NCI-H69 (cell line): ENCODE results near the gene SCN4B.
"Not testable (repeated sequence)": the region's sequence is repeated elsewhere in the genome, so short reads cannot be mapped to it uniquely, and the experiment has no call there.

Experiments
- DNase-seq: peaks from one replicate; lab custom pipeline; 2025; lab: John Stamatoyannopoulos, UW

SCN4B gene, protein sequence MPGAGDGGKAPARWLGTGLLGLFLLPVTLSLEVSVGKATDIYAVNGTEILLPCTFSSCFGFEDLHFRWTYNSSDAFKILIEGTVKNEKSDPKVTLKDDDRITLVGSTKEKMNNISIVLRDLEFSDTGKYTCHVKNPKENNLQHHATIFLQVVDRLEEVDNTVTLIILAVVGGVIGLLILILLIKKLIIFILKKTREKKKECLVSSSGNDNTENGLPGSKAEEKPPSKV

DNA sequence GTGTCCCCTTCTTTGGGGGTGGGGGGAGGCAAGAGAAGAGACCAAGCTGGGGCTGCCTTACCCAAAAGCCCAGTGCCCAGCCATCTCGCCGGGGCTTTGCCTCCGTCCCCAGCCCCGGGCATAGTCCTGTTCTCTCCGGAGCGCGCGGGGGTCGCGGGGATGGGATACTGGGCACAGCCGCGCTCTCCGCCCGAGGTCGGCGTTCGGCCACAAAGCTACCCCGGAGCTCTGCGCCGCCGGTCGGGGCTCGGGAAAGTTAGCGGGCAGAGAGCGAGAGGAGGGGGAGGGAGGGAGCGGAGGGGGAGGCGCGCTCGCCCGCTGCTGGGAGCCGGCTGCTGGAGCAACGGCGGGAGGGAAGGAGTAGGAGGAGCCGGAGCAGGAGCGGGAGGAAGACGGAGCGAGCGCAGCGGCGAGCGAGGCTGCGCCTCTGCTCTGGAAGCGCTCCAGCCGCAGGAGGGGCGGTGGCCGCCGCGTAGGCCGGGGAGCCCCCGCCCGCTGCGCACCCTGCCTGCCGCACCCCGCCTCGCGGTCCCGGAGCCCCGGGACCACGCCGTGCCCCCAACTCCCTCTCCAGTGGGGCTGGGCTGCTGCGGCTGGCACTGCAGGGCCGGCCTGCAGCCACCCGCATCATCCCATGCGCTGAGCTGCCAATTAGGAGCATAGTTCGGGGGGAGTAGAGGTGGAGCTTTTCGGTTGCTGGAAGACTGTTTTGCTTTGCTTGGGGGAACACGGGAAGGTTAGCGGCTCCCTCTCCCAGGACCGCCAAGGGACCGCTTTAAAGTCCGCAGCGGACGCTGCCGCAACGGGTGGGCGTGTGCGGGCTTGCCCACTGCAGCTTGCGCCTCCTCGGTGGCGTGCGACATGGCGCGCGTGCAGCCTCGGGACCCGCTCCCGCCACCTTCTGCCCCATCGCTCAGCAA lies at the start of gene SCN4B:
TSS of gene SCN4B (minus strand) at position 272 of the 920 bp plus-strand sequence. CDS start at position 122, 150 bp downstream.
- peak; percentile 92 for DNase-seq

DNA sequence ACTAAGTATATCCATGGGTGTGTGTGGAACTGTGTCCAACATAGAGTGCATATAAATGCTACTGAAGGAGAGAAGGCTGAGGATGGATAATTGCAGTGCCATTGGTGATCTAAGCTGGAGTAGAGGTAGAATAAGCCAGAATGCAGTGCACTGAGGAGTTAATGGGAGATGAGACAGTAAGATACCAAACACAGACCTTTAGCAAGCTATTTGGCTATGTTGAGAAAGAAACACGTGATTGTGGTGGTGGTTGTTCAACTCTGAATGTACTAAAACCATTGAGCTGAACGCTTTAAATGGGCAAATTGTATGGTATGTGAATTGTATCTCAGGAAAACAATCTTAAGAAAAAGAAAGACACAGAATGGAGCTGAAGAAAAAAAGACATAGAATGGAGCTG lies 49.3 kb upstream of the SCN4B start:
- no peak for DNase-seq

DNA sequence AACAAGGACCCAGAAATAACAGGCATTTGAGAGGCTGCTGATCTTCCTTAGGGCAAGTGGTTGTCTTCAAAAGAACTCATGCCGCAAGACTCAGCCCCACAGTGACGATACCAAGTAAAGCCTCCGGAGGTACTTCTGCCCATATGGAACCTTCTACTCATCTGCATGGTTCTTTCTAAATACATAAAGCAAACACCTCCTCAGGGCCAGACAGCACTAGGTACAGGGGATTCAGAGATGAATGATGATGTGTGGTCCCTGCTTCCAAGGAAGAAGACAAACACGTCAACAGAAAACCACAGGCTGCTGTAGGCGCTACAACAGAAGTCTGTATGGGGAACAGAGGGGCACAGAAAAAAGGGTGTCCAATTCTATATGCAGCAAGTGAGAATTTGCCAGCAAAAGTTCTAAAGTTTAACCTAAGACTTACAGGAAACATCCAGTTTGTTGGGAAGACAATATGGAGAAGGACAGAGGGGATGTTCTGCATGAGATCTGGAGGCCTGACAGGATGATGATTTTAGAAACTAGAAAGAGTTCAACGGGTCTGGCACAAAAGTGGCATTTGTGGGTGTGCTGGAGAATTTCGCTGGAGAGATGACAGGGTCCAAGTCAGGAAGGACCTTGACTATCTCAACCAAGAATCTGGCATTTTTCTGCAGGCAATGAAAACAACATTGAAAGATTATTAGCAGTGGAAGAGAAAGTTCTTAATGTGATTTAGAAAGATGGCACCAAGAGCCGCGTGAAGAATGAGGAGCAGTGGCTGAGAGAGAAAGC lies 48.5 kb upstream of the SCN4B start:
- no peak for DNase-seq

DNA sequence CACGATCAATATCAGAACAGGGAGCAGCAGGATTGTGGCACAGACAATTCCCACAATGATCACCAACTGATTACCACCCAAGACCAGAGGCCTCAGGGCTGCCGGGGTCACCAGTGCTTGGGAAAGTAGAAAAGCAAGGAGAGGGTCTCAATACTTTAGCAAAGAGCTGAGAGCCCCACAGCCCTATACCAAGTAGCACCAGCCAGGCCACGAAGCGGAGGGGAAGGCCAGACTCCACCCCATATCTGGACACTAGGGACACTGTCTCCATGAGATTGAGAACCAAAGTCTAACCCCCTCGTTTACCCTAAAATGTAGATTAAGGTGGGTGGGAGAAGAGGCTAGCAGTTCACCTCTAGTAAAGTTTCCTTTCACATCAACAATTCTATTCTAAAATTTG lies 47.9 kb upstream of the SCN4B start:
- no peak for DNase-seq

DNA sequence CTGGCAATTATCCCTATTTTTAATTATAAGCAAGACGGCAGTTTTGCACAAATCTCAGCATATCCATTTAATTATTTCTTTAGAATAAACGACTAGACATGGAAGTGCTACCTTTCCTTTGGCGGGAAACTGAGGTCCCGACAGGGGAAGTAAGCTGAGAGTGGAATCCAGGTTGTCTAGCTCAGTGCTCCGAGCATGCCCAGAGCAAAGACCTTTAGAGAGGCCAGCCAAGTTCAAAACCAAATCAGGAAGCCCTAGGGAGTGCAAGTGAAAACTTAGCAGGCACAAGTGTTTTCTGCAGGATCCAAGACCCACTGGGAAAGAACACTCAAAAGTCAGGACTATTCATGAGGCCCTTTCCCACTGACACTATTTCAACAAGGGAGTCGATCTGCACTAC lies 46.5 kb upstream of the SCN4B start:
- no peak for DNase-seq

DNA sequence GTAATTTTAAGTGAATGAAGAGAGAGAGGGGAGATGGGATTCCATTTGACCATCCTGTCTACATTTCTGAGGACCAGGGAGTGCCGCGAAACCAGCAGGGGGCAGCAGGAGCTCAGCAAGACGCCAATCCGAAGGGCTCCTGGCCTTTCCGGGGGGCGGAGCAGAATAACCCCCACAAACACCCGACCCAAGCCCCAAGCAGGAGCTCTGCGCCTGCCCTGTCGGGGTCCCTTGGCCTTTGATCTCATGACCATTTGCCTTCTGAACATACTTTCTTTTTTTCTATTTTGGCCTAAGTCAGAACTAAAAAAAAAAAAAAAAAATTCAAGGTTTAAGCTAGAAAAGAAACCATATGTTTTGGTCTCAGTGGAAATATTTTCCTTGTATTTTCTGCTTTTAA lies 45.7 kb upstream of the SCN4B start:
- DNase-seq, result peak; percentile 70

DNA sequence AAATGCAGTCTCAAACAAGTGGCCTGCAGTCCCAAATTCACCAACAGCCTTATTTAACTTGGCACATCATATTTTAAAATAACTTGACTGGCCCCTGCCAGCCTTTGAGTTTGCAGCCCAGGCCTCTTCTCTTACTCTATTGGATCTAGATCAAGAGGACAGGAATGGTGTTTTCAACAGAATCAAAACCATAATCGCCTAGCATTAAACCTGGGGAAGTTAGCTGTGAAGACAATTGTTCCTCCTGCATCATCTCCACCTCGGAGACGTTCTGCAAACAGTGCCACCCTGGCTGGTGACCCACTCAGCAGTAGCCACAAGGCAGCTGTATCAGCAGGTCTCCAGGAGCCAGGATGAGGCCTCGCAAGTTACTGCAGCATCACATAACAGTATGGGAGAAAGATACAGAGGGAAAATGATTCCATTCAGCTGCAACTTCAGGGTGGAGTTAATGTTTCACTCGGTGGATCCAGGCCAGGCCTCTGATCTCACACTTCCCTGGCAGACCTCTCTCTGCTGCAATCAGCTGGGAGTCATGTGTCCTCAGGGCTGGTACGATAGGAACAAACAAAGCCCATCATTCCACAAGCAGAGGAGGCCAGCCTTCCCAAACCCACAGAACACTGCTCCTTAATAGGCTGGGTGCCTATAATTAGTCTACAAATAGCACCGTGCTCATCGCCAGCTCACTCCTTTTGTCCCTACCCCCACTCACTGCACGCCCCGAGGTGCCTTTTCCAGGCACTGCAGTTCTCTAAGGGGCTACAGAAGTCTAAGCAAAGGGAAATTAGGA lies 42.4 kb upstream of the SCN4B start:
- DNase-seq, result peak; percentile 91

DNA sequence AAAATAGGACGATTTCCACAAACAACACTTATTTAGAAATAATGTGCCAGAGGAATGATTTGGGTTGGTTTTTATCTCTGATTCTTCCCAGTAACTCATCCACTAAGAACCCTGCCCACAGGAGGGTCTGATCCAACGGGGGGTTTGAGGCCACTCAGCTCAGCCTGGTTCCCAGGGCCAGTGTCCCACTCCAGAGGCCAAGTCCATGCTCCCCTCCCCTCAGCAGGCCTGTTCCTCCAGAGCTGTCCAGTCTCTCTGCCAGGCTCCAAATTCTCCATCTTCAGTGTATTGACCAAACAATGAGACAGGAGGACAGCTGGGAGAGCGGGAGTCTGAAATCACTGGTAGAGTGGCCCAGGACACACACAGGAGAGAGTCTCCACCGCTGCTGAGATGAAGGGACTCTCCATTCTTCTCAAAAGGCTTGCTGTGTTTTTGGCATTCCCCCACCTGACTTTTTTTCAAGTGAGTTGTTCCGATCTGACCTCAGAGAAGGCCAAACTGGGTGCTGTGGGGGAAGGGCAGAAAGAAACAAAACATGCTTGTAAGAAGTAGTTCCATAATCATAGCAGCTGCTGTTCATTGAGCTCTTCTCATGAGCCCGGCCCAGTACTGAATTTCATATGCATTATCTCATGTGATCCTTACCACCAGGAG lies 41.4 kb upstream of the SCN4B start:
- no peak for DNase-seq

DNA sequence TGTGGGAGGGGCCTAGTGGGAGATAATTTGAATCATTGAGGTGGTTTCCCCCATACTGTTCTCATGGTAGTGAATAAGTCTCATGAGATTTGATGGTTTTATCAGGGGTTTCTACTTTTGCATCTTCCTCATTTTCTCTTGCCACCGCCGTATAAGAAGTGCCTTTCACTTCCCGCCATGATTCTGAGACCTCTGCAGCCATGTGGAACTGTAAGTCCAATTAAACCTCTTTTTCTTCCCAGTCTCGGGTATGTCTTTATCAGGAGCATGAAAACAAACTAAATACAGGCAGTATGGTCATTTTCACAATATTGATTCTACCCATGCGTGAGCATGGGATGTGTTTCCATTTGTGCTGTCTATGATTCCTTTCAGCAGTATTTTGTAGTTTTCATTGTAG lies 40.2 kb upstream of the SCN4B start:
- not testable (repeated sequence) for DNase-seq

DNA sequence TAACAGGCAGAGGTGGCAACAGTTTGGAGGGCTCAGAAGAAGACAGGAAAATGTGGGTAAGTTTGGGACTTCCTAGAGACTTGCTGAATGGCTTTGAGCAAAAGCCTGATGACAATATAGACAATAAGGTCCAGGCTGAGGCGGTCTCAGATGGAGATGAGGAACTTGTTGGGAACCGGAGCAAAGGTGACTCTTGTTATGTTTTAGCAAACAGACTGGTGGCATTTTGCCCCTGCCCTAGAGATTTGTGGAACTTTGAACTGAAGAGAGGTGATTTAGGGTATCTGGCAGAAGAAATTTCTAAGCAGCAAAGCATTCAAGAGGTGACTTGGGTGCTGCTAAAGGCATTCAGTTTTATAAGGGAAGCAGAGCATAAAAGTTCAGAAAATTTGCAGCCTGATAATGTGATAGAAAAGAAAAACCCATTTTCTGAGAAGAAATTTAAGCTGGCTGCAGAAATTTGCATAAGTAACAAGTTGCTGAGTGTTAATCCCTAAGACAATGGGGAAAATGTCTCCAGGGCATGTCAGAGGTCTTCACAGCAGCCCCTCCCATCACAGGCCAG lies 38.4 kb upstream of the SCN4B start:
- not testable (repeated sequence) for DNase-seq

DNA sequence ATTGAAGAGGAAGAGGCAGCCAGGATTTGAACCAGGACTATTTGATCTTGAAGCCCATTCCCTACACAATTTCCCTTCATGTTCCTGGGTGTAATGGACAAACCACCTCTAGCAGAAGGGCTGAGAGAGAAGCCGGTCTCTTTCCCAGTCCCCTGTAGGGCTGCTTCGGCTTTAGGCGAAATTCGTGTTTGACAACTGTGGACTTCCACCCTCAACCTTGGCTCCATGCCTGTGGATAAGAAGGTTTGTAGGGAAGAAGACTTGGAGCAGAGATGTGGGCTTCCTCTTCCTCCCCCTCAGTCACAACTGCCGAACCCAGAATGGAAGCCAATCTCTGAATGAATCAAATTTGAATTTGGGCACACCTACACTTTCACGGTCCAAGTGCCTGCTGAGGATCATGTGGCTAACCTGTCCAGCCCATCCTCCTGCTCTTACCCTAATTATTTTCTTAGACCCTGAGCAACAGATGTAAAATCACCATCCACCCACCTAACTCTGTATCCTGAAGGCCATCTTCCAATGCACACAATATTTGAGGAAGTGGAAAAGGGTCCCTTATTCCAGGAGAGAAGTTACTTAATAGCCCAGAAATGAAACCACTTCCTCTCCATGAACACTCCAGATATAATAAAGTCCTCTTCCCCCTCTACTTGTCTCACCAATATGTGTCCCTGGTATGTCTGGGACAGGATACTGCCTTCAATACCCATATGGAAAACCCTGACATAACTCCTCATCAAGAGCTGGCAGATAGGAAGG lies 33.9 kb upstream of the SCN4B start:
- no peak for DNase-seq

DNA sequence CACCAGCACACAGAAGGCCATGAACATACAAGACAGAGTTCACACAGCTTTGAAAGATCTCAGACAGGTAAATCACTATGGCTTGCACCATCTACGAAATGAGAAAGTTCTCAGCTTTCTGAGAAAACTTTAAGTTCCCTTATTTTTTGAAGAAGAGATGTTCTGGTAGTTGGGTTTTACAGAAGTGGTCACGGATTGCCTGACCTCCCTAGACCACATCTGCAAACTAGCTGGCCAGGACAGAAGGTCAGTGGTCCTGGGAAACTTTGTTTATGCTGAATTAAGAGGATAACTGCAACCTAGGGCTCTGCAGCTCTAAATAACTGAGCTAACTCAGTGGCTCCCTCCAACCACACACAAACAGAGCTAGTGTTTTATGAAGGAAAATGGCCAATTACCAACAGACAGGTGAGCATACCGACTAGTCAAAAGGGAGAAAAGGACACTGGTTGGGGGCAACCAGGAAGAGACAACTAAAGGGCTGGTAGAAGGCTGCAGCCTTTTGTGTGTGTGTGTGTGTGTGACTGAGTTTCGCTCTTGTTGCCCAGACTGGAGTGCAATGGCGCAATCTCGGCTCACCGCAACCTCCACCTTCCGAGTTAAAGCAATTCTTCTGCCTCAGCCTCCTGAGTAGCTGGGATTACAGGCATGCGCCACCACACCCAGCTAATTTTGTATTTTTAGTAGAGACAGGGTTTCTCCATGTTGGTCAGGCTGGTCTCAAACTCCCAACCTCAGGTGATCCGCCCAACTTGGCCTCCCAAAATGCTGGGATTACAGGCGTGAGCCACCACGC lies 32.4 kb upstream of the SCN4B start:
- DNase-seq, result no peak

DNA sequence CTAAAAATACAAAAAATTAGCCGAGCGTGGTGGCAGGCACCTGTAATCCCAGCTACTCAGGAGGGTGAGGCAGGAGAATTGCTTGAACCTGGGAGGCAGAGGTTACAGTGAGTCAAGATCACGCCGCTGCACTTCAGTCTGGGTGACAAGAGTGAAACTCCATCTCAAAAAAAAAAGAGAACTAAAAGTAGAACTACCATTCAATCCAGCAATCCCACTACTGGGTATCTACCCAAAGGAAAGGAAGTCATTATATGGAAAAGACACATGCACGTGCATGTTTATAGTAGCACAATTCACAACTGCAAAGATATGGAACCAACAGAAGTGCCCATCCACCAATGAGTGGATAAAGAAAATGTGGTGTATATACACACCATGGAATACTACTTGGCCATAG lies 31.1 kb upstream of the SCN4B start:
- DNase-seq, result not testable (repeated sequence)

DNA sequence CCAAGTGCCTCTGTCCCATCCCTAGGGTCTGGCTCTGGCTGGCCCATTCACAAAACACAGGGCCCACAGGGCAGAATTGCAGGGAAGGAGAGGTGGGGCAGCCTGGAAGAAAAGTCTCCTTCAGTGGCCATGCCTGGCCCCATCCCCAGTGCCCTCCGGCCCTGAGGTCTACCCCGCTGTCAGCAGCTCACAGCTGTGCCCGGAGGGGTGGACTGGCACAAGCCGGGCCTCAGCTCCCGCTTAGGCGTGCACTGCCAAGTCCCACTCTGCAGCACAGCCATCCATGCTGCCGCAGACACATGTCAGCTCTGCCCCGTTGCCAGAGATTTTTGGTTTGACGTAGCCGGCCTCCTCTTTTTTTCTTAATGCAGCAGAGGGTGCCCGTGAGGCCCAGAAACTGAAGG lies 27.7 kb upstream of the SCN4B start:
- DNase-seq, result peak; percentile 37

DNA sequence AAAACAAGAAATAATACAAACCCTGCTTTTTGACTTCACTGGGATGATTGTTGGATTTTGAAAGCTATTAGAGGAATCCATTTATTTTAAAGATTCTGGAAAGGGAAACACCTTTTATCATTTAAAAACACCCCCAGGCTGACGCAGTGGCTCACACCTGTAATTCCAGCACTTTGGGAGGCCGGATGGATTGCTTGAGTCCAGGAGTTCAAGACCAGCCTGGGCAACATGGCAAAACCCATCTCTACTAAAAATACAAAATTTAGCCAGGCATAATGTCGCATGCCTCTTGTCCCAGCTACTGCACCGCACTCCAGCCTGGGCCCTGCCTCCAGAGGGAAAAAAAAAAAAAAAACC lies 24.1 kb upstream of the SCN4B start:
- DNase-seq, result no peak

DNA sequence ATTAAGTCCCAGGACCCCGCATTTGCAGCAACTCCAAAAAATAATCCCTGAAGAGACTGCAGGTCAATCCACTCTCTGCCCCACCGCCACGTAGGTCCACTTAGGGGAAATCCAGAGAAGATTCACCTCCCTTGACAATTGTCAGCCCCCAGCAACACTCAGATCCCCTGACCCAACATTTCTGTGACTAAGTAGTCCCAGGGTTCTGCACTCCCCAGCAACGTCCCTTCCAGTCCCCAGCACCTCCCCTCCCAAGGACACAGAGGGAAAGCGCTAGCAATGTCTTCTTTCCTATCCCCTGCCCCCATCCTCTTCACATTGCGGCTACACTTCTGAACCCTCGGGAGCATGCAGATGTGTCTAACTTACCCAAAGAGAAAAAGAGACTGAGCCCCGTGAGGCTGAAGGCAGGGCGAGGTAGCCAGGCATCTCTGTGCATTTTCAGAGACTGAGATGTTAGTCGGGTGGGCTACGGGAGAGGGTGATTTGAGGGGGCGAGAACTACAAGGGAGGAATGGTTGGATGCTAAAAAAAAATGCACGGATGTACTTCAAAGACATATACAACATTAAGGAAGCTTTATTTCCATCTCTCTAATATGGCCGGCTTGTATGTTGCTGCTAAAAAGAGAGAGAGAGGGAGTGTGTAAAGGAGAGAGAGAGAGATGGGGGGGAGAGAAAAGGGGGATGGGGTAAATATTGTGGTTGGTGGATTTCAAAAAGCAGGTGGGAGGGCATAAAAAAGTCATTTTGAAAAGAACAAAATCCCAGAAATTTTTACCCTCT lies 23.6 kb upstream of the SCN4B start, which contains the start of gene SCN2B:
TSS of gene SCN2B (minus strand) at position 647 of the 785 bp plus-strand sequence. CDS start at position 439, 208 bp downstream.
- DNase-seq, result no peak

DNA sequence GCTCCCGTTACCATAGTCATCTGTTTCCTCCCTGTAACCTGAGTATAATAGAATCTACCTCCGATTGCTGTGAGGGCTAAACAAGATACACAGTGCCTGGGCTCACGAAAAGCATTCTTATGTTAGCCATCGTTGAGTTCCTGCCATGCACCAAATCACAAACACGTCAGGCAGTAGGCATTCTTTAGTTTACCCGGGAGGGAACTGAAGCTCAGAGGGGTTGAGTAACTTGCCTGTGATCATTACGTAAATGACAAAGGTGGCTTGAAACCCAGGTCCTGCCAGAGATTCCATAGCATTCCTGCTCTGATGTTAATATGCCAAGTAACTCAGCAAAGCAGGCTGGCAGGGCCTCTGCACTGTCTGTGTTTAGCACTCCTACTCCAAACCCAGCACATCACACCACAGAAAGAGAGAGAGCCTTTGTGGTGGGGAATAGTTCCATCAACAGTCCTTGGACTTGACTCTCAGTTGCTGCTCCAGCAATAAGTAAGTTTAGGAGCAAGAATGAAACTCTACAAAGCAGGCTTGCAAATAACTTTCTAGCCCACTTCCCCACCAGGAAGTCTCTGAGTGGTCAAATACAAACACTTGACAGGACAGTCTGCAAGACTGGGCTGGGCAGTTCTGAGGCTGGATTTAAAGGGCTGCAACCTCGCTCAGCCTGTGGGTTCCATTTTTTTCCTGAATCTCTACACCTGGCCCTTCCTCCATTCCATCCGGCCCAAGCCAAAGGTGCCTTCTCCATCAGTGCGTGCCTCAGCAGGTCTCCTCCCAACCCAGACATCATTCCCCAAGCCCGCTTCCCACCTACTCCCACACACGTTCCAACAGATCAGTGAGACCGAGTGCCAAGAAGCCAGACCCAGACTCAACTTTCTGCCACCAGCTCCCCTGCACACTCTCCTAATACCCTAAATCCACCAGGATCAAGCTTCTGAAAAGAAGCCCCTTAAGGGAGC lies 22.7 kb upstream of the SCN4B start:
- DNase-seq, result peak; percentile 15
